Large intestine (tissue), 3 donors: ENCODE results near the gene NEO1. TPM values are rescaled to one million over a fixed set of nuclear protein-coding genes. Genes with fewer than 3 reads are reported as not detected.
A peak's percentile ranks its signal among the peaks of the same experiment; 100 is the strongest.

Experiments
- DNase-seq, 2 donors: peaks; one replicate each; pipeline versions ENCODE4 v3.0.0 to v3.0.0-alpha.2; 2013
- H3K27ac ChIP-seq: one replicate; pipeline ENCODE4 v1.5.1; 2013; ENCODE audit warnings: low read length
- H3K27me3 ChIP-seq: 2 replicates; pipeline ENCODE4 v1.6.1; 2013; ENCODE audit warnings: low read length; ENCODE audit not compliant: control insufficient read depth, insufficient read depth
- H3K36me3 ChIP-seq: 2 replicates; pipeline ENCODE4 v1.6.1; 2013; ENCODE audit warnings: low read length; ENCODE audit not compliant: control insufficient read depth, insufficient read depth
- H3K4me1 ChIP-seq: one replicate; pipeline ENCODE4 v1.6.1; 2013; ENCODE audit warnings: low read length; ENCODE audit not compliant: control insufficient read depth, insufficient read depth
- H3K4me3 ChIP-seq: one replicate; pipeline ENCODE4 v1.5.1; 2013; ENCODE audit warnings: low read length
- H3K9me3 ChIP-seq: one replicate; pipeline ENCODE4 v1.6.1; 2013; ENCODE audit warnings: mild to moderate bottlenecking, low read depth, low read length, moderate library complexity; ENCODE audit not compliant: control insufficient read depth
- WGBS: methylation state at CpG from one replicate; pipeline ENCODE4 v1.1.5; 2013; ENCODE audit warnings: low lambda C conversion rate; ENCODE audit not compliant: insufficient coverage; 5-methylcytosine and 5-hydroxymethylcytosine counted together
- polyA plus RNA-seq: library from polyadenylated mRNA; unstranded; fragments of 120-200 nt; gene quantifications from one replicate; pipeline ENCODE4 v1.2.1, GENCODE V29; 2013

The NEO1 gene
- polyA plus RNA-seq, 1 donor, result 135 TPM

DNA sequence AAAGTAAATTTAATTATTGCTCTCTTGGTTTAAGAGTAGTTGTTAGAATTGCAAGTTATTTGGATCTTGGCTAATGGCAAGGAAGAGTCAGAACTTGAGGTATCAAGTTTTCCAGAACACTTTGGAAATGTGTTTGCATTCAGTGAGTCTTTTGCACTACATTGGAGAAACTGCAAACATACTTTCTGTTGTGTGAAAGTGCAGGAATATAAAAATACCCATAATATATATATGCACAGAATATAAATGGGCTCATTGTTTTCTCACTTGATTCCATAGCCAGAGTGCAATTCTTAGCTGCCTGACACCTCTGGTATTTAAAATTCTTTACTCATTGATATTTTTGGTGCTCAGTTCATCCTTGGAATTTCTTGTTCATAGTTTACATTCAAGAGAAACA, 223.6 kb downstream of the NEO1 start:
- H3K9me3 ChIP-seq, result no peaks in the 10 kb centered on the region
- peaks cover 60% of the 10 kb centered on the region for H3K36me3 ChIP-seq

DNA sequence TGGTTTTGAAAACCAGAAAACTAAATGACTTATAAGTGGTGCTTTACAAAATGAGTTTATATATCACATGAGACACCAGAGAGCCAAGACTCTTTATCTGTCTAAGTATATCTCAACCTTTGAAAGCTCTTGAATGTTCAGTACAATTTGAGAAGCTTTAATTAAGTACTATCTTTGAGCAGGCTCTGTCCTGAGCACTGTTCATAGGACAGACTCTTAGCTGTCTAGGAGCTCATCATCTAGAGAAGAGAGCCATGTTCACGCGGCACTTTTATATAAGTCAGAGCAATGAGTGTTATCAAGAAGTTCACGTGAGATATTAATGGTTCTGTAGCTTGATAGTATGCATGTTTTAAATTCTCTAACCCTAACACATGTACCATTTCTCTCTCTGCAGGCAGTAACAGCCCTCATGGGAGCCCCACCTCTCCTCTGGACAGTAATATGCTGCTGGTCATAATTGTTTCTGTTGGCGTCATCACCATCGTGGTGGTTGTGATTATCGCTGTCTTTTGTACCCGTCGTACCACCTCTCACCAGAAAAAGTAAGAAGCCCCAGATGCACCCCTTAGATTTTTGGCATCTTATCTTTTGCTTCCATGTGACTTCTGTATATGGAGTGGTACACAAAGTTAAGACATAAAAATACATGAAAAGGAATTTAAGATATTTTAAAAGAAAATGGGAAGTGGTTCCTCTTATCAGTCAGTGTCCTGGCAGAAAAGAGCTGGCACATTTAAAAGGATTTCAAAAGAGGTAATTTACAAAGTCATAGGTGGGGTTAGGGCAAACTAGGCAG, 230.5 kb downstream of the NEO1 start:
- Histone ChIP-seq H3K4me3 (no peak overlapping the region), H3K9me3 (no peaks in the 10 kb centered on the region), H3K27me3 (no peaks in the 10 kb centered on the region), H3K4me1 (no peaks in the 10 kb centered on the region), H3K36me3 (peaks cover 67% of the 10 kb centered on the region), H3K27ac (no peak overlapping the region)
- DNase-seq, result no peak
- no CpG with 5 or more reads among the region's 8 CpGs for WGBS

More for the DNA sequence above, 223.6 kb downstream of the NEO1 start:
- DNase-seq, result no peak
- H3K4me3 ChIP-seq, result no peak overlapping the region
- no peaks in the 10 kb centered on the region for H3K4me1 ChIP-seq
- no peak overlapping the region for H3K27ac ChIP-seq
- no peaks in the 10 kb centered on the region for H3K27me3 ChIP-seq

DNA sequence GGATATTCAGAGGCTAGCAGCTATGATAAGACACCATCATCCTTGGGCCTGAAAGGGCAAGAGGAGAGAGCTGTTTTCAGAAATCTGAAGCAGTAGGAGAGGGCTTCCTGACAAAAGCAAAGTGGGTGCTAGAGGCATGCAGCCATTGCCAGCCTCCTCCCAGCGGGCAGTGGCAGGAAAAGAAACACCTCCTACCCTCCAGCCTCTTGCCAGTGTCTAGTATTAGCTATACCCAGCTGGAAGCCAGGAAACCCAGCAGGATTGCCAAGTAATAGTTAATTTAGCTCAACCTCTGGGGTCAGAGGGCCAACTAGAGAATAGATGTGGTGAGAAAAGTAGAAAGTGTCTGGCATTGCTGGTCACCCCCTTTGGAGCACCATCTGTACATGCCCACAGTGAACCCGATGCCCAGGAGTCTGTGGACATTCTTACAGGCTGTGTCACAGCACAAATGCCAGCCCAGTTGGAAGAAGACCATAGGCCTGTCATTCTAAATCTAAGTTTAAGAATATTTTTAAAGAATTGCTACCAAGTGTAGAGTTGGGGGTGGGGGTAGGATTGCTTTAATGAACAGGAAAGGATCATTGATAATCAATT, 231.2 kb downstream of the NEO1 start:
- Histone ChIP-seq H3K4me1 (no peaks in the 10 kb centered on the region), H3K9me3 (no peaks in the 10 kb centered on the region), H3K27ac (no peak overlapping the region), H3K36me3 (peaks cover 66% of the 10 kb centered on the region), H3K4me3 (no peak overlapping the region), H3K27me3 (no peaks in the 10 kb centered on the region)
- no CpG with 5 or more reads among the region's 2 CpGs for WGBS
- DNase-seq, result no peak

DNA sequence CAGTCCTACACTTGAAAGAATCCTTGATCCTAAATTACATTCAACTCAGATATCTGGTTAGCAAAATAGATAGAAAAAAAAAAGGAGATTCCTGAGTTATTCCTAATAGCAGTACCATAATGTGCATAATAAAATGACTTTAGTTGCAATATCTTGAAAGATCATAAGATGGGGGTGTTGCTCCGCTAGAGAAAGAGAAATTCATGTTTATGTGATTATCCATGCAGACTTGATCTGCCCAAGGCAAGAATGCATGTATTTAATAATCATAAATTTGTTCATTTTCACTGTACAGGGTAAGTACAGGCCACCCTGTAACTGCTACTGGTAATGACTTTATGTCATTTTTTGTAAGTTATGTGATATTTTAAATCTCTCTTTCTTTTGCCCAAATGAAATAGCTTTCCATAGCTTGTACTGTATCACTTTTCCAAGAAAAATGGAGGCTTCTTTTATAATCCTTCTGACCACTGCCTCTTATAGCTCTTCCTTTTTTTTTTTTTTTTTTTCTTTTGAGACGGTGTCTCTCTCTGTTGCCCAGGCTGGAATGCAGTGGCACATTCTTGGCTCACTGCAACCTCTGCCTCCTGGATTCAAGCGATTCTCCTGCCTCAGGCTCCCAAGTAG, 231.9 kb downstream of the NEO1 start:
- Histone ChIP-seq H3K9me3 (no peaks in the 10 kb centered on the region), H3K36me3 (peaks cover 68% of the 10 kb centered on the region), H3K4me3 (no peak overlapping the region), H3K27ac (no peak overlapping the region), H3K27me3 (no peaks in the 10 kb centered on the region), H3K4me1 (no peaks in the 10 kb centered on the region)
- no peak for DNase-seq
- WGBS, result no CpG with 5 or more reads among the region's 3 CpGs

DNA sequence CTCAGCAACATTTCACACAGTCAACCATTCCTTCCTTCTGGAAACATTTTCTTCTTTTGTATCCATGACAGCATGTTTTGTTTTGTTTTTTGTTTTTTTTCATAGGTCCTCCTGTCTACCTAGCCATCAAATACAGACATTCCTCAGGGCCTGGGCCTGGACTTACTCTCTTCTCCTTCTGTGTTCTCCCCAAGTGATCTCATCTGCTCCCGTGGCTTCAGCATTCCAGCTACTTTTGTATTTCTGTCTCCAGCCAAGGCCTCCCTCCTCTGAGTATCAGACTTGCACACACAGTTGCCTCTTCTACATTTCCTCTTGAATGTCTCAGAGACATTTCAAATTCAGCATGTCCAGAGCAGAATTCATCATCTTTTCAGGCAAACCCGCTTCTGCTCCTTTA, 234.0 kb downstream of the NEO1 start:
- Histone ChIP-seq H3K27ac (no peak overlapping the region), H3K4me1 (no peaks in the 10 kb centered on the region), H3K4me3 (no peak overlapping the region), H3K27me3 (no peaks in the 10 kb centered on the region), H3K36me3 (peaks cover 73% of the 10 kb centered on the region), H3K9me3 (no peaks in the 10 kb centered on the region)
- DNase-seq, result no peak
- 70% methylated on average over 2 of the region's 2 CpGs for WGBS

DNA sequence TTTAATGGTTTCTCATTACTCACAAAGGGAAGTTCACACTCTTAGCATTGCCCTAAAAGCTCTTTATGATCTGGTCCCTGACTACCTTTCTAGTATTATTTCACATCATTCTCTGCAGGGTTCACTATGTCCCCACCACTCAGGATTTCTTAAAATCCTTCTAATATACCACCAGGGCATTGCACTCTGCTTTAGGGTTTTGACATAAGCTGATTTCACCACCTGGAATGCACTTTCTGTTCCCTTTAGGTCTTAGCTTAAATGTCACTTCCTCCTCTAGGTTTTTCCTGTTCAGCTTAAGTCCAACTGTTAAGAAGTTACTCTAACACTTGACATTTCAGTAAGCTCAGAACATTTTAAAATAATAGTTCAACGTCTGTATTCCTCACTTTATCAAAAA, 234.8 kb downstream of the NEO1 start:
- Histone ChIP-seq H3K27me3 (no peaks in the 10 kb centered on the region), H3K9me3 (no peaks in the 10 kb centered on the region), H3K4me1 (no peaks in the 10 kb centered on the region), H3K27ac (no peak overlapping the region), H3K4me3 (no peak overlapping the region), H3K36me3 (peaks cover 72% of the 10 kb centered on the region)
- 80% methylated on average over 1 of the region's 1 CpG for WGBS
- DNase-seq, result no peak

DNA sequence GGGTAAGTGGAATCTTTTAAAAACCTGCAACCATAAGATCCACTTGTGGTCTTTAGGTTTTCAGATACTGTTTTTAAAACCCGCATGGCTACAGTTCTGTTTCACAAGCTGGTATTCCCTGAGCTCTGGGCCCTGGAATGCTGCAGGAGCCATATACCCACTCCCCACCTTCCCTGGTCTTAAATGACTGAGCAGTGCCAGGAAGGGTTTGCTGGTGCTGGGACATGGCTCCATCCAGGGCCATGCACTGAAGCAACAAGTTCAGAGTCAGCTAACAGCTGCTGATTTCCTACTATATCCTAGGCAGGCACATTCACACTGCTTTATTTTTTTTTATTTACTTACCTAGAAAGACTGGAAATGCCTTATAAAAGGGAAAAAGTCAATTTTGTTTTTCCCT, 239.2 kb downstream of the NEO1 start:
- Histone ChIP-seq H3K4me3 (no peak overlapping the region), H3K4me1 (peaks cover 22% of the 10 kb centered on the region), H3K36me3 (peaks cover 68% of the 10 kb centered on the region), H3K27ac (no peak overlapping the region), H3K9me3 (no peaks in the 10 kb centered on the region), H3K27me3 (no peaks in the 10 kb centered on the region)
- DNase-seq, result no peak
- WGBS, result no CpG with 5 or more reads among the region's 1 CpG

DNA sequence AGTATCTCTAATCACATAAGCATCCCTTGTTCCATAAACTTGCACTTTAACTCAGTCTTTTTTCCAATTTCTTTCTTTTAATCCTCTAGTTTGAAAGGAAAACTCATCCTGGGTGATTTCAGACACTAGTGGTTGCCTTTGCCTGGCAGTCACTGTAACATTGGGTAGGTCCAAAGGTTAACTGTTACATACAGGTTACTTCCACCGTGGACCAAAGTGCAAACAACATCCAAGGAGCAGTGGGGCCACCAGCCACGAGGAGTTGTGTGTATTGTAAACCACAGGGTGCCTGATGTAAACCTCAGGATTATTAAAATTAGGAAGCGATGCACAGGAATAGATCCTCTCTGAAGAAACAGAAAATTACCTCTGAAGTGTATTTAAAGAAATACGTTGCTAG, 241.5 kb downstream of the NEO1 start:
- H3K4me3 ChIP-seq, result no peak overlapping the region
- H3K27me3 ChIP-seq, result no peaks in the 10 kb centered on the region
- H3K9me3 ChIP-seq, result no peaks in the 10 kb centered on the region
- 100% methylated on average over 1 of the region's 4 CpGs for WGBS
- peak; percentile 70 to 87 for DNase-seq
- peak overlapping the region; percentile 34 for H3K27ac ChIP-seq
- peaks cover 70% of the 10 kb centered on the region for H3K36me3 ChIP-seq
- peaks cover 22% of the 10 kb centered on the region for H3K4me1 ChIP-seq

DNA sequence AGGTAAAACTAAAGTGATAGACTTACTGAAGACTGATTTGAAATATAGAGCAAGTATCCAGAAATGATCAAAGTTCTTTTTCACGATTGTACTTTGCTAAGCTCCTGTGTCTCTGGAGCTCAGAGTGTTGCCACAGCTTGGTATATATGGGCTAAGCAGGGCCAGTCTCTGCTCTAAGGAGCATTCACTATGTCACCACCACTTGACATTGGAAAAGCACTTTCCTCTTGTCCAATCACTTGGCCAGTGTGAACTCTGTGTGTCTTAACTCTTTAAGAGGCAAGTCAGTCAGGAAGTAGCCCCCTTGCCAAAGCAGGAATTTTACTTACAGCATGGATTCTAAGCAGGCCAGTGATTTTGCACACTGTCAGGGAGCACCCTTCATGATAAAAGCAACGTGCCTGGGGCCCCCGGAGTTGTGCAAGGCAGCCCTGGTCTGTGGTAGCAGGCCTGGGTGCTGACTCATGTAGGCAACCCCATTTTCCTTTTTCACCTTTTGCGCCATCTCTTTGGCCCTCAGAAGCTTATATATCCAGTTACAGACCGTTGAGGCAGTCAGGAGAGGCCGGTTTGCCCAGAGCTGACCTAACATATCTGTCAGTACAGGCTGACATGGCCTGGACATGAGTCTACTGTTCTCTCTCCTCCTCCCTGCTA, 243.5 kb downstream of the NEO1 start:
- H3K4me1 ChIP-seq, result peaks cover 22% of the 10 kb centered on the region
- H3K4me3 ChIP-seq, result no peak overlapping the region
- peak overlapping the region; percentile 55 for H3K27ac ChIP-seq
- no peaks in the 10 kb centered on the region for H3K9me3 ChIP-seq
- peak; percentile 40 to 65 for DNase-seq
- no peaks in the 10 kb centered on the region for H3K27me3 ChIP-seq
- WGBS, result no CpG with 5 or more reads among the region's 6 CpGs
- peaks cover 63% of the 10 kb centered on the region for H3K36me3 ChIP-seq

DNA sequence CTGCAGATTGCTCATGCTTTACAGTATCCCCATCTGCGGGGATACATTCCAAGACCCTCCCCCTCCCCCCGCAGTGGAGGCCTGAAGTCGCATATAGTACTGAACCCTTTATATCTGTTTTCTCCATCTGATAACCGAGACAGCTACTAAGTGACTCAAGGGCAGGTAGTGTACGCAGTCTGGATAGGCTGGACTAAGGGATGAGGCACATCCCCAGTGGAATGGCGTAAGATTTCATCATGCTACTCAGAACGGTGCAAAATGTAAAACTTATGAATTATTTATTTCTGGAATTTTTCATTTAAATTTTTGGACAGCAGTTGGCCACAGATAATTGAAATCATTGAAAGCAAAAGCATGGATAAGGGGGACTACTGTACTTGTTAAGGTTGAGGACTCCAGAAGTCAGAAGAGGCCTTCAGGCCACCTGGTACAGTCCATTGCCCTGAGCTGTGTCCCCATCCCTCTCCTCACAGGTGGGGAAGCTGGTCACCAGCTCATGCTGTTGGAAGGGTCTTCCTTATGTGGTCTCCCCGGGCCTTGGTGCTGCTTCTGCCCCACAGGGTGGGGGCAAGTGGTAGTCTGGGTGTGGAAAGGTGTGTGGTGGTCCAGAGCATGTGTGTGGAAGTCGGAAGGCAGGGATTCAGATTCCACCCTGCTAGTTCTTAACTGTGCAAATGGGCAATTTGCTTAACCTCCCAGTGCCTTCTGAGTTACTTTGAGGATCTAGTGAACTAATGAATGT, 244.5 kb downstream of the NEO1 start:
- Histone ChIP-seq H3K27ac (no peak overlapping the region), H3K4me3 (no peak overlapping the region), H3K36me3 (peaks cover 66% of the 10 kb centered on the region), H3K4me1 (peaks cover 22% of the 10 kb centered on the region), H3K9me3 (no peaks in the 10 kb centered on the region), H3K27me3 (no peaks in the 10 kb centered on the region)
- no CpG with 5 or more reads among the region's 9 CpGs for WGBS
- DNase-seq, result no peak
